ENCODE data around the gene FCGR3B. TPM values are rescaled to one million over a fixed set of nuclear protein-coding genes. Genes with fewer than 3 reads are reported as not detected.
"Not testable (repeated sequence)": the region's sequence is repeated elsewhere in the genome, so short reads cannot be mapped to it uniquely, and the experiment has no call there.

Gene FCGR3B
- total RNA-seq, 3 donors from 2014 or later: 1.5 to 1.7 TPM; not detected in 1

GRCh38 chr1:161611866-161612321, 19.1 kb downstream of the FCGR3B start:
- H3K9me3 ChIP-seq; intact Hi-C loops (cut with DNase I, micrococcal nuclease); H3K36me3 ChIP-seq (ENCODE audit: low read depth); H3K4me1 ChIP-seq (ENCODE audit: low read depth); H3K4me3 ChIP-seq: not testable (repeated sequence)
- DNase-seq (peak in 1 of 3 donors; percentile 24), ATAC-seq (peak; percentile 33)

GRCh38 chr1:161610198-161610597, 20.8 kb downstream of the FCGR3B start:
- H3K36me3 ChIP-seq (ENCODE audit: low read depth); ATAC-seq; H3K4me1 ChIP-seq (ENCODE audit: low read depth); H3K9me3 ChIP-seq; H3K4me3 ChIP-seq; intact Hi-C loops (cut with DNase I, micrococcal nuclease): not testable (repeated sequence)
- peak in 1 of 3 donors; percentile 32 for DNase-seq

- DNase-seq; intact Hi-C loops (cut with DNase I, micrococcal nuclease); H3K9me3 ChIP-seq; H3K36me3 ChIP-seq (ENCODE audit: low read depth); ATAC-seq; H3K4me1 ChIP-seq (ENCODE audit: low read depth); H3K4me3 ChIP-seq: not testable (repeated sequence)
Observed at GRCh38 chr1:161606541-161607336, 24.2 kb downstream of the FCGR3B start.

- H3K36me3 ChIP-seq (ENCODE audit: low read depth); H3K9me3 ChIP-seq; intact Hi-C loops (cut with DNase I, micrococcal nuclease); H3K4me3 ChIP-seq; H3K4me1 ChIP-seq (ENCODE audit: low read depth): not testable (repeated sequence)
- ATAC-seq: peak; percentile 46
- DNase-seq: peak in 1 of 3 donors; percentile 18
Observed at GRCh38 chr1:161605762-161606540, 25.0 kb downstream of the FCGR3B start.

- intact Hi-C loops (cut with DNase I, micrococcal nuclease); H3K4me1 ChIP-seq (ENCODE audit: low read depth); DNase-seq; H3K4me3 ChIP-seq; H3K36me3 ChIP-seq (ENCODE audit: low read depth); ATAC-seq; H3K9me3 ChIP-seq: not testable (repeated sequence)
Observed at GRCh38 chr1:161605024-161605423, 26.0 kb downstream of the FCGR3B start.

GRCh38 chr1:161597077-161597476, 33.9 kb downstream of the FCGR3B start:
- H3K4me3 ChIP-seq; H3K36me3 ChIP-seq (ENCODE audit: low read depth); H3K4me1 ChIP-seq (ENCODE audit: low read depth); ATAC-seq; DNase-seq; H3K9me3 ChIP-seq; intact Hi-C loops (cut with DNase I, micrococcal nuclease): not testable (repeated sequence)

- DNase-seq; intact Hi-C loops (cut with DNase I, micrococcal nuclease); ATAC-seq; H3K4me1 ChIP-seq (ENCODE audit: low read depth); H3K4me3 ChIP-seq; H3K9me3 ChIP-seq; H3K36me3 ChIP-seq (ENCODE audit: low read depth): not testable (repeated sequence)
Observed at GRCh38 chr1:161595583-161595982, 35.4 kb downstream of the FCGR3B start.

GRCh38 chr1:161595173-161595572, 35.8 kb downstream of the FCGR3B start:
- intact Hi-C loops (cut with DNase I, micrococcal nuclease); H3K4me1 ChIP-seq (ENCODE audit: low read depth); H3K36me3 ChIP-seq (ENCODE audit: low read depth); ATAC-seq; H3K4me3 ChIP-seq; H3K9me3 ChIP-seq; DNase-seq: not testable (repeated sequence)

GRCh38 chr1:161594269-161594984, 36.5 kb downstream of the FCGR3B start:
- H3K4me1 ChIP-seq (ENCODE audit: low read depth); H3K4me3 ChIP-seq; H3K36me3 ChIP-seq (ENCODE audit: low read depth); DNase-seq; intact Hi-C loops (cut with DNase I, micrococcal nuclease); H3K9me3 ChIP-seq: not testable (repeated sequence)
- peak; percentile 53 for ATAC-seq

GRCh38 chr1:161593092-161593755, 37.8 kb downstream of the FCGR3B start:
- intact Hi-C loops (cut with DNase I, micrococcal nuclease); H3K36me3 ChIP-seq (ENCODE audit: low read depth); ATAC-seq; H3K9me3 ChIP-seq; H3K4me1 ChIP-seq (ENCODE audit: low read depth); H3K4me3 ChIP-seq; DNase-seq: not testable (repeated sequence)

GRCh38 chr1:161592586-161592985, 38.4 kb downstream of the FCGR3B start:
- H3K4me3 ChIP-seq; intact Hi-C loops (cut with DNase I, micrococcal nuclease); DNase-seq; H3K4me1 ChIP-seq (ENCODE audit: low read depth); H3K9me3 ChIP-seq; ATAC-seq; H3K36me3 ChIP-seq (ENCODE audit: low read depth): not testable (repeated sequence)

GRCh38 chr1:161589920-161590319, 41.1 kb downstream of the FCGR3B start:
- DNase-seq; H3K36me3 ChIP-seq (ENCODE audit: low read depth); ATAC-seq; H3K4me1 ChIP-seq (ENCODE audit: low read depth); H3K9me3 ChIP-seq; intact Hi-C loops (cut with DNase I, micrococcal nuclease); H3K4me3 ChIP-seq: not testable (repeated sequence)

GRCh38 chr1:161589365-161589764, 41.6 kb downstream of the FCGR3B start:
- DNase-seq; H3K9me3 ChIP-seq; intact Hi-C loops (cut with DNase I, micrococcal nuclease); H3K4me3 ChIP-seq; ATAC-seq; H3K4me1 ChIP-seq (ENCODE audit: low read depth); H3K36me3 ChIP-seq (ENCODE audit: low read depth): not testable (repeated sequence)

Measured in mucosa of descending colon (tissue), 3 donors.